CD14-positive monocyte (primary cell): ENCODE measurements around the gene SLC36A2. TPM values are rescaled to one million over a fixed set of nuclear protein-coding genes. Genes with fewer than 3 reads are reported as not detected.

Experiments used
- DNase-seq, 3 donors: peaks; one replicate each; pipeline ENCODE4 v3.0.0-alpha.2; 2011 to 2022
- H2AFZ ChIP-seq: 2 replicates; pipeline ENCODE4 v1.6.0; 2012; ENCODE audit warnings: mild to moderate bottlenecking, low read depth, low read length, inconsistent platforms; ENCODE audit not compliant: insufficient read depth, poor library complexity, severe bottlenecking
- H3K27ac ChIP-seq, 2 donors: 1 replicate in 1 of 2; 2 replicates in 1 of 2; pipeline ENCODE4 v1.5.1; 2012 to 2013; ENCODE audit warnings: low read length in 2 of 2, control low read depth in 1 of 2, inconsistent platforms in 1 of 2, low read depth in 1 of 2, mild to moderate bottlenecking in 1 of 2
- H3K27me3 ChIP-seq, 2 donors: one replicate each; pipeline versions ENCODE4 v1.6.0 to v1.6.1; 2011 to 2013; ENCODE audit warnings: low read length in 2 of 2; ENCODE audit not compliant: control insufficient read depth in 2 of 2, insufficient read depth in 2 of 2
- H3K36me3 ChIP-seq, 2 donors: replicated peaks in 1 of 2; 1 replicate in 1 of 2; 2 replicates in 1 of 2; pipeline versions ENCODE4 v1.5.1 to v1.6.1; 2012 to 2013; ENCODE audit warnings: low read length in 2 of 2, control low read depth in 1 of 2, inconsistent platforms in 1 of 2, mild to moderate bottlenecking in 1 of 2; ENCODE audit not compliant: insufficient read depth in 2 of 2, control insufficient read depth in 1 of 2
- H3K4me1 ChIP-seq, 2 donors: 1 replicate in 1 of 2; 2 replicates in 1 of 2; pipeline versions ENCODE4 v1.5.1 to v1.6.1; 2012 to 2013; ENCODE audit warnings: low read length in 2 of 2, control low read depth in 1 of 2, inconsistent platforms in 1 of 2, mild to moderate bottlenecking in 1 of 2, moderate library complexity in 1 of 2; ENCODE audit not compliant: insufficient read depth in 2 of 2, control insufficient read depth in 1 of 2
- H3K4me2 ChIP-seq: replicated peaks from 2 replicates; pipeline ENCODE3; 2012; ENCODE audit warnings: low read length, moderate library complexity, mild to moderate bottlenecking; ENCODE audit not compliant: poor library complexity, severe bottlenecking; ENCODE audit errors: extremely low read depth
- H3K4me3 ChIP-seq, 3 experiments: fragments of 200-600 bp in 1 of 3; sonication (generic) in 1 of 3; replicated peaks in 1 of 3; 1 replicate in 2 of 3; 2 replicates in 1 of 3; pipeline ENCODE4 v1.5.1; 2011 to 2013; ENCODE audit warnings: low read length in 3 of 3, mild to moderate bottlenecking in 3 of 3, control low read depth in 2 of 3, low read depth in 2 of 3, inconsistent platforms in 1 of 3, moderate library complexity in 1 of 3
- H3K79me2 ChIP-seq: 2 replicates; pipeline ENCODE4 v1.6.0; 2012; ENCODE audit warnings: mild to moderate bottlenecking, control low read depth, inconsistent platforms, low read length, moderate library complexity; ENCODE audit not compliant: insufficient read depth
- H3K9ac ChIP-seq: 2 replicates; pipeline ENCODE4 v1.6.0; 2017; ENCODE audit warnings: low read length, mild to moderate bottlenecking; ENCODE audit not compliant: insufficient read depth, poor library complexity, severe bottlenecking
- H3K9me3 ChIP-seq, 2 donors: replicated peaks in 1 of 2; 1 replicate in 1 of 2; 2 replicates in 1 of 2; pipeline versions ENCODE4 v1.5.1 to v1.6.1; 2012 to 2013; ENCODE audit warnings: low read length in 2 of 2, control low read depth in 1 of 2; ENCODE audit not compliant: control insufficient read depth in 1 of 2, insufficient read depth in 1 of 2
- H4K20me1 ChIP-seq: 2 replicates; pipeline ENCODE4 v1.6.0; 2012; ENCODE audit warnings: mild to moderate bottlenecking, low read length, control low read depth, moderate library complexity; ENCODE audit not compliant: insufficient read depth
- H3K27ac Mint-ChIP-seq, 7 donors: one replicate each; pipeline ENCODE4 v1.8.0; 2020; ENCODE audit warnings: mild to moderate bottlenecking in 7 of 7, mixed read lengths in 7 of 7, moderate library complexity in 6 of 7, inconsistent platforms in 2 of 7
- H3K27me3 Mint-ChIP-seq, 3 donors: one replicate each; pipeline ENCODE4 v1.8.0; 2021 to 2022; ENCODE audit warnings: low read depth in 3 of 3, mild to moderate bottlenecking in 3 of 3, mixed read lengths in 3 of 3, moderate library complexity in 3 of 3, inconsistent platforms in 1 of 3
- H3K36me3 Mint-ChIP-seq, 2 donors: one replicate each; pipeline ENCODE4 v1.8.0; 2020; ENCODE audit warnings: mixed read lengths in 2 of 2, inconsistent platforms in 1 of 2, mild to moderate bottlenecking in 1 of 2
- H3K4me1 Mint-ChIP-seq: one replicate; pipeline ENCODE4 v1.8.0; 2020; ENCODE audit warnings: mild to moderate bottlenecking, mixed read lengths
- H3K4me3 Mint-ChIP-seq, 2 donors: one replicate each; pipeline ENCODE4 v1.8.0; 2020; ENCODE audit warnings: mild to moderate bottlenecking in 2 of 2, mixed read lengths in 2 of 2, moderate library complexity in 1 of 2
- H3K9me3 Mint-ChIP-seq, 7 donors: one replicate each; pipeline ENCODE4 v1.8.0; 2020 to 2022; ENCODE audit warnings: mixed read lengths in 7 of 7, mild to moderate bottlenecking in 6 of 7, moderate library complexity in 6 of 7, inconsistent platforms in 2 of 7
- CTCF ChIP-seq: fragments of 200-600 bp; IDR thresholded peaks from one replicate; pipeline ENCODE4 v1.8.0; 2022; ENCODE audit warnings: antibody characterized with exemption, mild to moderate bottlenecking
- WGBS: methylation state at CpG from one replicate; pipeline ENCODE4 v1.1.5; 2013; ENCODE audit warnings: missing lambda C conversion rate; ENCODE audit not compliant: insufficient coverage; 5-methylcytosine and 5-hydroxymethylcytosine counted together
- intact Hi-C, 2 donors: fragments of 100-400 bp; cut with micrococcal nuclease; formaldehyde crosslinking; loops; one replicate each; pipeline versions ENCODE4 v1.15.0 to v1.15.1; 2023
- polyA plus RNA-seq, 3 donors: library from polyadenylated mRNA; depleted of rRNA in 1 of 3; unstranded in 2 of 3; stranded (reverse) in 1 of 3; fragments of 300-500 nt in 2 of 3; fragments of >200 nt in 1 of 3; fragmentation: Illumina TruSeq in 2 of 3; gene quantifications; 1 replicate in 2 of 3; 2 replicates in 1 of 3; pipeline ENCODE4 v1.2.3, GENCODE V29; 2012 to 2021

The SLC36A2 gene
- polyA plus RNA-seq, 3 donors: not detected

GRCh38 chr5:151348789-151349188 lies 1.4 kb upstream of the SLC36A2 start:
- no peaks in the 10 kb centered on the region for H3K36me3 ChIP-seq
- H4K20me1 ChIP-seq: no peaks in the 10 kb centered on the region
- Mint-ChIP-seq H3K27ac (no peak overlapping the region), H3K9me3 (peaks cover 0 to 5% (median 0%) of the 10 kb centered on the region in 7 donors), H3K4me1 (peaks cover 6% of the 10 kb centered on the region), H3K27me3 (peaks cover 17 to 40% (median 36%) of the 10 kb centered on the region in 3 donors), H3K4me3 (peak overlapping the region in 1 of 2 donors; percentile 56), H3K36me3 (no peaks in the 10 kb centered on the region)
- 46% methylated on average over 3 of the region's 6 CpGs for WGBS
- intact Hi-C loops: no loop called here
- peaks cover 2 to 4% of the 10 kb centered on the region in 2 donors for H3K4me1 ChIP-seq
- no peak overlapping the region for H2AFZ ChIP-seq
- no peak overlapping the region for H3K4me2 ChIP-seq
- H3K27me3 ChIP-seq: peaks cover 24 to 27% of the 10 kb centered on the region in 2 donors
- TF ChIP-seq CTCF: no peak
- no peak for DNase-seq
- H3K4me3 ChIP-seq: no peak overlapping the region
- H3K79me2 ChIP-seq: no peaks in the 10 kb centered on the region
- no peak overlapping the region for H3K27ac ChIP-seq
- H3K9me3 ChIP-seq: peaks cover 0 to 4% of the 10 kb centered on the region in 2 donors
- no peak overlapping the region for H3K9ac ChIP-seq

- Mint-ChIP-seq H3K9me3 (peaks cover 0 to 9% (median 0%) of the 10 kb centered on the region in 7 donors), H3K4me3 (no peak overlapping the region), H3K27ac (no peak overlapping the region), H3K36me3 (no peaks in the 10 kb centered on the region), H3K4me1 (no peaks in the 10 kb centered on the region), H3K27me3 (peaks cover 35 to 54% (median 53%) of the 10 kb centered on the region in 3 donors)
- Histone ChIP-seq H3K9me3 (peaks cover 0 to 5% of the 10 kb centered on the region in 2 donors), H3K27ac (no peak overlapping the region), H3K4me2 (no peak overlapping the region), H3K27me3 (peaks cover 40 to 44% of the 10 kb centered on the region in 2 donors), H3K79me2 (no peaks in the 10 kb centered on the region), H3K4me3 (no peak overlapping the region), H3K36me3 (no peaks in the 10 kb centered on the region), H4K20me1 (no peaks in the 10 kb centered on the region), H3K4me1 (no peaks in the 10 kb centered on the region), H3K9ac (no peak overlapping the region), H2AFZ (no peak overlapping the region)
- WGBS: 46% methylated on average over 7 of the region's 8 CpGs
- no peak for DNase-seq
- TF ChIP-seq CTCF: no peak
- intact Hi-C loops: no loop called here
Observed at GRCh38 chr5:151345808-151346478, 1.4 kb downstream of the SLC36A2 start.
